Measurements from ENCODE around the gene TRIM9. TPM values are rescaled to one million over a fixed set of nuclear protein-coding genes. Genes with fewer than 3 reads are reported as not detected.

Gene TRIM9
- total and polyA plus RNA-seq, 12 donors: 0.55 to 5.3 (median 2.0) TPM

DNA sequence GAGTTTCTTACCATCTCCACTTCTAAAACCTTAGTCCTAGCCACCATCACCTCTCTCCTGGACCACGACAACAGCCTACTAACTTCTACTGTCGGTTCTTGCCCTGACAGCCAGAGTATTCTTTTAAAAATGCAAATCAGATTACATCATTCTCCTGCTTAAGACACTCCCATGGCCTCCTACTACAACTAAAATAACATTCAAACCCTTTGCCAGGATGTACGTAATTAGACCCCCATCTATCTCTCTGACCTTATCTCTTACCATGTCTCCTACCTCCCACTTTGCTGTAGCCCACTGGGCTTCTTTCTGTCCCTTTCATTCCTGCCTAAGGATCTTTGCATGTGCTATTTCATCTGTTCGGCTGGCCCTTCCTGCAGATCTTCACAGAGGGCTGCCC lies 27.6 kb downstream of the TRIM9 start:
- H3K36me3 ChIP-seq (replicated peaks in 1 of 2): no peaks in the 10 kb centered on the region
- H3K4me3 ChIP-seq: no peak overlapping the region
- intact Hi-C loops (cut with DNase I): no loop called here
- no peaks in the 10 kb centered on the region for H3K9me3 ChIP-seq (replicated peaks in 1 of 3)
- DNase-seq: no peak
- TF ChIP-seq, protein P1, sequence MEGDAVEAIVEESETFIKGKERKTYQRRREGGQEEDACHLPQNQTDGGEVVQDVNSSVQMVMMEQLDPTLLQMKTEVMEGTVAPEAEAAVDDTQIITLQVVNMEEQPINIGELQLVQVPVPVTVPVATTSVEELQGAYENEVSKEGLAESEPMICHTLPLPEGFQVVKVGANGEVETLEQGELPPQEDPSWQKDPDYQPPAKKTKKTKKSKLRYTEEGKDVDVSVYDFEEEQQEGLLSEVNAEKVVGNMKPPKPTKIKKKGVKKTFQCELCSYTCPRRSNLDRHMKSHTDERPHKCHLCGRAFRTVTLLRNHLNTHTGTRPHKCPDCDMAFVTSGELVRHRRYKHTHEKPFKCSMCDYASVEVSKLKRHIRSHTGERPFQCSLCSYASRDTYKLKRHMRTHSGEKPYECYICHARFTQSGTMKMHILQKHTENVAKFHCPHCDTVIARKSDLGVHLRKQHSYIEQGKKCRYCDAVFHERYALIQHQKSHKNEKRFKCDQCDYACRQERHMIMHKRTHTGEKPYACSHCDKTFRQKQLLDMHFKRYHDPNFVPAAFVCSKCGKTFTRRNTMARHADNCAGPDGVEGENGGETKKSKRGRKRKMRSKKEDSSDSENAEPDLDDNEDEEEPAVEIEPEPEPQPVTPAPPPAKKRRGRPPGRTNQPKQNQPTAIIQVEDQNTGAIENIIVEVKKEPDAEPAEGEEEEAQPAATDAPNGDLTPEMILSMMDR (IDR thresholded peaks at IDR 0.05): no peak
- TF ChIP-seq POLR2A (IDR thresholded peaks at IDR 0.05): no peak
- H3K27me3 ChIP-seq: no peaks in the 10 kb centered on the region
- WGBS, 4 donors: 73 to 77% (median 73%) methylated on average over 4 of the region's 4 CpGs
- H3K27ac ChIP-seq: no peak overlapping the region
- no peaks in the 10 kb centered on the region for H3K4me1 ChIP-seq (replicated peaks in 1 of 2)

DNA sequence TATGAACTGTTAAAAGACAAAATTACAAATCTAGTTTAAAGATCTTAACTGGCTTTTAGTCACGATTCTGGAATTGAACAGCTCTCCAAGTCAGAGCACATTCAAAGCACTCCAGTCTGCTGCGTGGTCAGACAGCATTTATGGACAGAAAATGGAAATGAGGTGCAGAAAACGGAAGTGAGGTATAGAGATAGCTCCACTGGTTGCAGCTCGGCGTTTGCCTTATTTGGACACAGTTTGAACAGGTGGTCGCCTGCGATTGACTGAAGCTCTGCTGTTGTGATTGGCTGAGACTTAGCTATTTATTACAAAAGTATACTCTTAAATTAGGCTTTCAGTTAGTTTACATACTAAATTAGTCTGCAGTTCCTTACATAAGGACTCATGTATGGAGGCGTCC lies 28.3 kb downstream of the TRIM9 start:
- 84 to 92% (median 86%) methylated on average over 8 of the region's 8 CpGs for WGBS, 4 donors
- DNase-seq: no peak

DNA sequence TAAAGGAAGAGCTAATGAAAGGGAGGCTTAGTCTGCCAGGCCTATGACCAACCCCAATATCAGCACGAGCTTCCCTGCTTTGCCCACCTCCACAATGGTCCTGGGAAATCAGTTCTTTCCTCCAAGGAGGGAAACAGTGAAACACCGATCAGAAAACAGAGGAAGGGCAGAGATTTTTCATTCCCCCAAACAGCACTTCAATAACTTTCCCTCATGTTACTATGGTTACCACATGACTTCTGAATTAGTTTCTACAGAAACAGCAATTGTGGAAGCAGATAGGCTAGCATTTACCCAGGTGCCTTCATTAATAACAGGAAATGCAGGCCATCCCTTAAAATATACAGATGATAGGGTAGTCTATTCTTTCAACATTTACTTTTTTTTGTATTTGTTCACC lies 35.9 kb downstream of the TRIM9 start:
- WGBS, 4 donors: 77 to 93% (median 88%) methylated on average over 2 of the region's 2 CpGs
- Histone ChIP-seq H3K27me3 (no peaks in the 10 kb centered on the region), H3K36me3 (replicated peaks in 1 of 2) (no peaks in the 10 kb centered on the region), H3K4me1 (replicated peaks in 1 of 2) (no peaks in the 10 kb centered on the region), H3K4me3 (no peak overlapping the region), H3K9me3 (replicated peaks in 1 of 3) (peaks cover 0 to 6% (median 0%) of the 10 kb centered on the region in 3 donors), H3K27ac (no peak overlapping the region)
- no peak for DNase-seq
- no peak for TF ChIP-seq POLR2A (IDR thresholded peaks at IDR 0.05)
- TF ChIP-seq, protein P1 (IDR thresholded peaks at IDR 0.05): no peak
- intact Hi-C loops (cut with DNase I): no loop called here

More for the DNA sequence above, 28.3 kb downstream of the TRIM9 start:
- no peak overlapping the region for H3K4me3 ChIP-seq
- intact Hi-C loops (cut with DNase I): no loop called here
- H3K27ac ChIP-seq: no peak overlapping the region
- H3K9me3 ChIP-seq (replicated peaks in 1 of 3): peaks cover 0 to 6% (median 0%) of the 10 kb centered on the region in 3 donors
- no peaks in the 10 kb centered on the region for H3K36me3 ChIP-seq (replicated peaks in 1 of 2)
- TF ChIP-seq POLR2A (IDR thresholded peaks at IDR 0.05): no peak
- TF ChIP-seq, protein P1 (IDR thresholded peaks at IDR 0.05): no peak
- no peaks in the 10 kb centered on the region for H3K27me3 ChIP-seq
- H3K4me1 ChIP-seq (replicated peaks in 1 of 2): no peaks in the 10 kb centered on the region

DNA sequence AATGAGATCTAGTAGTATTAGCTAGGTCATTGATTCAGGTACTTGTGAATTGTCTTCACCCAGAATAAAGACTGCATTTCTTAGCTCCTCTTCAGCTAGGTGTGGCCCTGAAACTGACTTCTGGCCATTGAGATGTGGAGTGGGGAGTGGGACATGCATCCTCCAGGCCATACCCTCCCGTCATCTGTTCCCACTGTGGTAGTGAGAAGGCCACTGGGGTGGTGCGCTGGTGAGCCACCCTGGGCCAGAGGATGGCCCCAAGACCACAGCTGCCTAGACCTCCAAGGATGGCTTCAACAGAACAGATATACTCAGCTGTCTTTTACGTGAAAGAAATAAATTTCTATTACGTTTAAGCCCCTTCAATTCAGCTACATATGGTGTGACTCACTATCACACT lies 36.5 kb downstream of the TRIM9 start:
- intact Hi-C loops (cut with DNase I): no loop called here
- no peaks in the 10 kb centered on the region for H3K36me3 ChIP-seq (replicated peaks in 1 of 2)
- WGBS, 4 donors: 91 to 94% (median 92%) methylated on average over 4 of the region's 4 CpGs
- no peak overlapping the region for H3K4me3 ChIP-seq
- no peak overlapping the region for H3K27ac ChIP-seq
- TF ChIP-seq POLR2A (IDR thresholded peaks at IDR 0.05): no peak
- TF ChIP-seq, protein P1 (IDR thresholded peaks at IDR 0.05): no peak
- peaks cover 0 to 6% (median 0%) of the 10 kb centered on the region in 3 donors for H3K9me3 ChIP-seq (replicated peaks in 1 of 3)
- DNase-seq: no peak
- no peaks in the 10 kb centered on the region for H3K27me3 ChIP-seq
- H3K4me1 ChIP-seq (replicated peaks in 1 of 2): no peaks in the 10 kb centered on the region
